ENCODE data around the gene PTPN14.

Gene PTPN14

GRCh38 chr1:214472364-214472763, 79.0 kb downstream of the PTPN14 start:
- no peaks in the 10 kb centered on the region for H3K36me3 Mint-ChIP-seq (ENCODE audit: low read depth)
- H3K4me3 Mint-ChIP-seq, result no peak overlapping the region
- H3K4me1 Mint-ChIP-seq (ENCODE audit: low read depth), result peaks cover 25% of the 10 kb centered on the region
- H3K27ac Mint-ChIP-seq, result no peak overlapping the region
- peaks cover 41% of the 10 kb centered on the region for H3K27me3 Mint-ChIP-seq
- no peaks in the 10 kb centered on the region for H3K9me3 Mint-ChIP-seq

GRCh38 chr1:214471458-214471857, 79.9 kb downstream of the PTPN14 start:
- Mint-ChIP-seq H3K27me3 (peaks cover 36% of the 10 kb centered on the region), H3K4me3 (no peak overlapping the region), H3K9me3 (no peaks in the 10 kb centered on the region), H3K27ac (no peak overlapping the region), H3K36me3 (ENCODE audit: low read depth) (no peaks in the 10 kb centered on the region), H3K4me1 (ENCODE audit: low read depth) (peaks cover 25% of the 10 kb centered on the region)

- peaks cover 28% of the 10 kb centered on the region for H3K27me3 Mint-ChIP-seq
- H3K4me1 Mint-ChIP-seq (ENCODE audit: low read depth), result peaks cover 25% of the 10 kb centered on the region
- H3K27ac Mint-ChIP-seq, result no peak overlapping the region
- H3K4me3 Mint-ChIP-seq, result no peak overlapping the region
- no peaks in the 10 kb centered on the region for H3K9me3 Mint-ChIP-seq
- no peaks in the 10 kb centered on the region for H3K36me3 Mint-ChIP-seq (ENCODE audit: low read depth)
Measured at GRCh38 chr1:214470132-214470531, 81.3 kb downstream of the PTPN14 start.

GRCh38 chr1:214469290-214469689, 82.1 kb downstream of the PTPN14 start:
- H3K4me1 Mint-ChIP-seq (ENCODE audit: low read depth), result peaks cover 25% of the 10 kb centered on the region
- no peaks in the 10 kb centered on the region for H3K9me3 Mint-ChIP-seq
- H3K36me3 Mint-ChIP-seq (ENCODE audit: low read depth), result no peaks in the 10 kb centered on the region
- H3K27me3 Mint-ChIP-seq, result peaks cover 22% of the 10 kb centered on the region
- no peak overlapping the region for H3K4me3 Mint-ChIP-seq
- no peak overlapping the region for H3K27ac Mint-ChIP-seq

GRCh38 chr1:214467078-214467585, 84.3 kb downstream of the PTPN14 start:
- H3K4me3 Mint-ChIP-seq, result no peak overlapping the region
- H3K36me3 Mint-ChIP-seq (ENCODE audit: low read depth), result no peaks in the 10 kb centered on the region
- H3K9me3 Mint-ChIP-seq, result no peaks in the 10 kb centered on the region
- H3K27me3 Mint-ChIP-seq, result peaks cover 7% of the 10 kb centered on the region
- H3K27ac Mint-ChIP-seq, result no peak overlapping the region
- H3K4me1 Mint-ChIP-seq (ENCODE audit: low read depth), result peaks cover 11% of the 10 kb centered on the region

- H3K36me3 Mint-ChIP-seq (ENCODE audit: low read depth), result no peaks in the 10 kb centered on the region
- H3K27ac Mint-ChIP-seq, result no peak overlapping the region
- H3K27me3 Mint-ChIP-seq, result peaks cover 4% of the 10 kb centered on the region
- no peaks in the 10 kb centered on the region for H3K9me3 Mint-ChIP-seq
- no peak overlapping the region for H3K4me3 Mint-ChIP-seq
- H3K4me1 Mint-ChIP-seq (ENCODE audit: low read depth), result peaks cover 5% of the 10 kb centered on the region
Measured at GRCh38 chr1:214466403-214467077, 84.9 kb downstream of the PTPN14 start.

GRCh38 chr1:214464445-214465287, 86.7 kb downstream of the PTPN14 start:
- H3K27me3 Mint-ChIP-seq, result peaks cover 4% of the 10 kb centered on the region
- no peaks in the 10 kb centered on the region for H3K36me3 Mint-ChIP-seq (ENCODE audit: low read depth)
- H3K27ac Mint-ChIP-seq, result no peak overlapping the region
- H3K4me3 Mint-ChIP-seq, result no peak overlapping the region
- H3K9me3 Mint-ChIP-seq, result no peaks in the 10 kb centered on the region
- no peaks in the 10 kb centered on the region for H3K4me1 Mint-ChIP-seq (ENCODE audit: low read depth)

GRCh38 chr1:214463596-214463995, 87.8 kb downstream of the PTPN14 start:
- Mint-ChIP-seq H3K27me3 (peaks cover 4% of the 10 kb centered on the region), H3K9me3 (no peaks in the 10 kb centered on the region), H3K4me1 (ENCODE audit: low read depth) (no peaks in the 10 kb centered on the region), H3K4me3 (no peak overlapping the region), H3K36me3 (ENCODE audit: low read depth) (no peaks in the 10 kb centered on the region), H3K27ac (no peak overlapping the region)

GRCh38 chr1:214462882-214463281, 88.5 kb downstream of the PTPN14 start:
- H3K9me3 Mint-ChIP-seq, result no peaks in the 10 kb centered on the region
- H3K4me1 Mint-ChIP-seq (ENCODE audit: low read depth), result no peaks in the 10 kb centered on the region
- no peak overlapping the region for H3K4me3 Mint-ChIP-seq
- peaks cover 3% of the 10 kb centered on the region for H3K27me3 Mint-ChIP-seq
- H3K27ac Mint-ChIP-seq, result no peak overlapping the region
- no peaks in the 10 kb centered on the region for H3K36me3 Mint-ChIP-seq (ENCODE audit: low read depth)

- Mint-ChIP-seq H3K27ac (no peak overlapping the region), H3K4me1 (ENCODE audit: low read depth) (peaks cover 6% of the 10 kb centered on the region), H3K4me3 (no peak overlapping the region), H3K27me3 (peaks cover 2% of the 10 kb centered on the region), H3K36me3 (ENCODE audit: low read depth) (no peaks in the 10 kb centered on the region), H3K9me3 (no peaks in the 10 kb centered on the region)
Measured at GRCh38 chr1:214461305-214461704, 90.1 kb downstream of the PTPN14 start.

- no peak overlapping the region for H3K4me3 Mint-ChIP-seq
Measured at GRCh38 chr1:214460304-214460916, 91.0 kb downstream of the PTPN14 start.

GRCh38 chr1:214459895-214460294, 91.5 kb downstream of the PTPN14 start:
- H3K4me3 Mint-ChIP-seq, result no peak overlapping the region
- no peaks in the 10 kb centered on the region for H3K36me3 Mint-ChIP-seq (ENCODE audit: low read depth)
- no peak overlapping the region for H3K27ac Mint-ChIP-seq
- H3K27me3 Mint-ChIP-seq, result peaks cover 10% of the 10 kb centered on the region
- no peaks in the 10 kb centered on the region for H3K9me3 Mint-ChIP-seq
- peaks cover 18% of the 10 kb centered on the region for H3K4me1 Mint-ChIP-seq (ENCODE audit: low read depth)

More at GRCh38 chr1:214460304-214460916, 91.0 kb downstream of the PTPN14 start:
- Mint-ChIP-seq H3K27me3 (peaks cover 7% of the 10 kb centered on the region), H3K27ac (no peak overlapping the region), H3K9me3 (no peaks in the 10 kb centered on the region), H3K36me3 (ENCODE audit: low read depth) (no peaks in the 10 kb centered on the region), H3K4me1 (ENCODE audit: low read depth) (peaks cover 13% of the 10 kb centered on the region)

GRCh38 chr1:214458541-214458940, 92.9 kb downstream of the PTPN14 start:
- Mint-ChIP-seq H3K4me1 (ENCODE audit: low read depth) (peaks cover 27% of the 10 kb centered on the region), H3K9me3 (no peaks in the 10 kb centered on the region), H3K27me3 (peaks cover 14% of the 10 kb centered on the region), H3K27ac (no peak overlapping the region), H3K4me3 (no peak overlapping the region), H3K36me3 (ENCODE audit: low read depth) (no peaks in the 10 kb centered on the region)

GRCh38 chr1:214455971-214456867, 95.2 kb downstream of the PTPN14 start:
- Mint-ChIP-seq H3K36me3 (ENCODE audit: low read depth) (no peaks in the 10 kb centered on the region), H3K27me3 (peaks cover 28% of the 10 kb centered on the region), H3K9me3 (no peaks in the 10 kb centered on the region), H3K27ac (no peak overlapping the region), H3K4me1 (ENCODE audit: low read depth) (peaks cover 49% of the 10 kb centered on the region), H3K4me3 (no peak overlapping the region)
